Astrocyte of the cerebellum (primary cell): ENCODE results near the gene KIFC3.

Experiments used
- DNase-seq: peaks from one replicate; pipeline ENCODE4 v3.0.0-alpha.2; 2011; ENCODE audit warnings: low read depth
- H3K4me3 ChIP-seq: 2 replicates; pipeline ENCODE4 v1.5.1; 2011; ENCODE audit warnings: mild to moderate bottlenecking, low read depth, low read length, moderate library complexity
- in situ Hi-C: cut with HindIII; loops from 2 replicates; pipeline ENCODE4 v1.10.0; 2017; ENCODE audit warnings: low sequenced_read_pairs
- TF ChIP-seq, protein P1 (sequence below): IDR thresholded peaks from 2 replicates; pipeline ENCODE4 v1.5.1; 2012; ENCODE audit warnings: low read length, low read depth, moderate library complexity, mild to moderate bottlenecking; ENCODE audit errors: missing control alignments

KIFC3 gene

DNA sequence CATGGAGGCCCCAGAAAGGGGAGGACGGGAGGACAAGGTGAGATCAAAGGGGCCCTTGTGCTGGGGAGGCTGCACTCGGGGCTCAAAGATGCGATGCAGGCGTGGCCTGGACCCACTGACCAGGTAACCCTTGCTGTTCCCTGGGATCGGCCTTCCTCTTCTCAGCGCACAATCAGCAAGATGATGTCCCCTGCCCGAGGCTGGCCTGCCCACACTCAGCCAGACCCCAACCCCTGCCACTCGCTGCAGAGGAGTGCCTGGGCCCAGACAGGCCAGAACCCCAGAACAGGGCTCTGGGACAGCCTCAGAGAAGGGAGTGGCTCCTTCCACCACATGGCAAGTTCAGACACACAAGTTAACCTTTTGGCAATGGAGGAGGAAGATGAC lies 14.8 kb downstream of the KIFC3 start:
- no peak overlapping the region for H3K4me3 ChIP-seq
- in situ Hi-C loops = loop anchor here (25.0 kb wide), 1 partner anchor 200 kb away; a partner anchor contains a TSS
- TF ChIP-seq, protein P1, sequence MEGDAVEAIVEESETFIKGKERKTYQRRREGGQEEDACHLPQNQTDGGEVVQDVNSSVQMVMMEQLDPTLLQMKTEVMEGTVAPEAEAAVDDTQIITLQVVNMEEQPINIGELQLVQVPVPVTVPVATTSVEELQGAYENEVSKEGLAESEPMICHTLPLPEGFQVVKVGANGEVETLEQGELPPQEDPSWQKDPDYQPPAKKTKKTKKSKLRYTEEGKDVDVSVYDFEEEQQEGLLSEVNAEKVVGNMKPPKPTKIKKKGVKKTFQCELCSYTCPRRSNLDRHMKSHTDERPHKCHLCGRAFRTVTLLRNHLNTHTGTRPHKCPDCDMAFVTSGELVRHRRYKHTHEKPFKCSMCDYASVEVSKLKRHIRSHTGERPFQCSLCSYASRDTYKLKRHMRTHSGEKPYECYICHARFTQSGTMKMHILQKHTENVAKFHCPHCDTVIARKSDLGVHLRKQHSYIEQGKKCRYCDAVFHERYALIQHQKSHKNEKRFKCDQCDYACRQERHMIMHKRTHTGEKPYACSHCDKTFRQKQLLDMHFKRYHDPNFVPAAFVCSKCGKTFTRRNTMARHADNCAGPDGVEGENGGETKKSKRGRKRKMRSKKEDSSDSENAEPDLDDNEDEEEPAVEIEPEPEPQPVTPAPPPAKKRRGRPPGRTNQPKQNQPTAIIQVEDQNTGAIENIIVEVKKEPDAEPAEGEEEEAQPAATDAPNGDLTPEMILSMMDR = no peak
- no peak for DNase-seq

DNA sequence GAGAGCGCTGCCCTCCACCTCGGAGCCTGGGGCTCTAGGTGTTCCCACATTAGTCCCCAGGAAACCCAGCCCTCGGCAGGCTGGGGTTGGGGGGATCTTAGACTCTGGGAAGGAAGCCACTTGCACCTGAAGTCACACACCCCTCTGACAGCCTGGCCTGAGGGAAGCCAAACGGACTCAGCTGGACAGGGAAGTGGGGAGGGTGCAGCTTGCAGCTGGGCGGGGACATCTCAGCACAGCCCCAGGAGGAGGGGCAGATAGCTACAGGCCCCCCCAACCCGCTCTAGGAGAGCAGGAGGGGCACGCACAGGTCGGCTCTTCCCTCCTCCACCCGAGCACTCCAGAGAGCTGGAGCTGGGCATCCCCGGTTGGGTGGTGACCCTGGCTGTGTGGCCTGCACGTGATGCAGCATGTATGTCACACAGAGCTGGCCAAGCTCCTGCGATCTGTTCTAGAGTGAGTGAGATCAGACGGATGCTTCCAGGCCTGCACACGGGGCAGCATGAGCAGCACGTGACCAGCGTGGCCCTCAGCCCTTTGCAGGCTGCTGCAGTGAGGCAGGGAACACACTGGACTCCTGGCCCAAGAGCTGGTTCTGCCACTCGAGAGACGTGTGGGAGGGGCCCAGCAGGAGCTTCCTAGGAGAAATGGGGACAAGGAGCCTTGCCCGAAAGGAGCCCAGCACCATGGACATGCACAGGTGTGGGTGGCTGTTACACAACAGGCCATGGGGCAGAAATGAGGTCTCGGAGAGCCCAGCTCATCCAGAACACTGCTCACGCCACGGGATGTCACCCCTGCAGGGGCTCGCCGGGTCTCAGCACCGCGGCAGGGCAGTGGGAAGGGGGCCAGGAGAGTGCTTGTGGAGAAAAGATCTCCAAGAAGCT lies 15.4 kb downstream of the KIFC3 start:
- TF ChIP-seq, protein P1 = no peak
- in situ Hi-C loops = loop anchor here (25.0 kb wide), 1 partner anchor 200 kb away; a partner anchor contains a TSS
- H3K4me3 ChIP-seq = no peak overlapping the region
- no peak for DNase-seq

DNA sequence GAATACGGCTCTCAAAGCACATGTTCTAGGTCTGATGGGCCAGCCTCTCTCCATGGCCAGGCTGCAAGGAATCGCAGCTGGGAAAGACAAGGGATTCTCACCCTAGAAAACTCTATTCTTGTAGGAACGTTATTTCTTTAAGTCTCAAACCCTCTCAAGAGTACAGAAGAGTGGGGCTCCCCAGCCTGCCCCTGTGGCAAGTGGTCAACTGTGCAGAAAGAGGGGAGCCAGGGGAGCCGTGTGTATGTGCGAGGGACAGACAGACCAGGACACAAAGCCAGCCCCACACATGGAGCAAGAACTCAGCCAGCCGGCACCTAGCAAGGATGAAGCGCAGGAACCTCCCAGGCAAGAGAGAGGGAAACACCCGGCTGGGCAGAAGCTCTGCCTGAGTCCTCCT lies 16.4 kb downstream of the KIFC3 start:
- no peak overlapping the region for H3K4me3 ChIP-seq

DNA sequence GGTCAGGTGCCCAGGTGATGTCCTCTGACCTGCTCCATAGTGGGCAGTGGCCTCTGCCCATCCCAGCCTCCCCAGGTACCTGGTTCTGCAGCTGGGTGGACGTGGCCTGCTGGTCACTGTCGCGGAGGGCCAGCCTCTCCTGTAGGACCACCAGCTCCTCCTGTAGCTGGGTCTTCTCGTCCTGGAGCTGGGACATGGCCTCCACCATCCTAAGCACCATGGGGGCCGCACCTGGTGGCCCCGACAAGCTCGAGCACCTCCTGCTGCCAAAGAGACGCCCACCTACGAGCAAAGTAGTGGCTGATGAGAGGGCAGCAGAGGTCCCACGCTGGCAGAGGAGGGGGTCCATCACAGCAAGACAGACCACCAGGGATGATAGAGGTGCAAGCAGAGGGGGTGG lies 16.9 kb downstream of the KIFC3 start:
- in situ Hi-C loops = loop anchor here (25.0 kb wide), 1 partner anchor 202 kb away; a partner anchor contains a TSS
- H3K4me3 ChIP-seq = no peak overlapping the region
- DNase-seq = no peak
- TF ChIP-seq, protein P1 = no peak

More for the DNA sequence above, 16.4 kb downstream of the KIFC3 start:
- no peak for DNase-seq
- TF ChIP-seq, protein P1 = no peak
- in situ Hi-C loops = loop anchor here (25.0 kb wide), 1 partner anchor 201 kb away; a partner anchor contains a TSS

DNA sequence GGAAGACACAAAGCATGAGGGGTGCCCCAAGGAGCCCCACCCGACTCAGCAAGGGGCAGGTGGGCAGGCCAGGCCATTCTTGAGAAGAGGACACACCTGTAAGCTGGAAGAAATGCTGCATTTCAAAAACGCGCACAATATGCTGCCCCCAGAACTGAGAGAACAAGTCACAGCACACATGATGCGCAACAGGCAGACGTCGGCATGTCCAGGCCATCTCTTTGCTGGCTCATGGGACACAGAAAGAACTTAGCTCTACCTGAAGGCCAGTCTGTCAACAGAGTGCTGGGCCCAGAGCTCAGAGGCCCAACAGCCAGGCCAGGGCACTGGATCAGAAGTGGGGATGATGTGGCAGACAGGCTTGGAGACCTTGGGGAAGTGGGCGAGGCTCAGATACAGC lies 18.0 kb downstream of the KIFC3 start:
- no peak overlapping the region for H3K4me3 ChIP-seq
- TF ChIP-seq, protein P1 = no peak
- in situ Hi-C loops = loop anchor here (25.0 kb wide), 1 partner anchor 203 kb away; a partner anchor contains a TSS
- DNase-seq = no peak

DNA sequence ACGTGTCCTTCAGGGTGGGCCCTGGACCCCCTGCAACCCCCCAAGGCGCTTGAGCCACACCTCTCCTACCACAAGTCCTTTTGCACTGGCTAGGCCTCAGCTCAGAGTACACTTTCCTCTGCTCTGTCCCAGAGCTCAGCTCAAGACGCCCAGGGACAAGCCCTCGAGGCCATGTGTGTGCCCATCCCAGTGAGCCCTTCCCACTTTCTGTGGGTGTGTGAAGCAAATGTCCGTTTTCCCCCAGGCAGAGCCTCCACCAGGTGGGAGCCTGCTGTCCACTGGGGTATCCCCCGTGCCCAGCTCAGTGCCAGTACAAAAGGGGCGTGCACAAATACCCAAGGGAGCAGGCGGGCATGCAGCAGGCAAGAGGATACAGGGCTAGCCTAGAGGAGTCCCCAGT lies 18.4 kb downstream of the KIFC3 start:
- TF ChIP-seq, protein P1 = no peak
- in situ Hi-C loops = loop anchor here (25.0 kb wide), 1 partner anchor 203 kb away; a partner anchor contains a TSS
- no peak overlapping the region for H3K4me3 ChIP-seq
- no peak for DNase-seq
